Cardiac septum (tissue), 1 donor: ENCODE measurements around the gene OR8B12. TPM values are rescaled to one million over a fixed set of nuclear protein-coding genes. Genes with fewer than 3 reads are reported as not detected.

Experiments
- DNase-seq: peaks from one replicate; pipeline ENCODE4 v3.0.0-alpha.2; 2020; ENCODE audit warnings: low spot score
- intact Hi-C: fragments of 100-400 bp; cut with DNase I; formaldehyde crosslinking; loops from one replicate; pipeline ENCODE4 v1.14.0; 2022
- long read RNA-seq: library from polyadenylated mRNA; unstranded; transcript quantifications from one replicate; pipeline ENCODE4 v2.0.0, GENCODE V29; 2021
- total RNA-seq: library from RNA; stranded (reverse); fragmentation: NEBNext Ultra II Directional; extraction: Animal tissue kit (Norgen Biotek cat#: 25700); gene quantifications from one replicate; pipeline ENCODE4 v1.2.1, GENCODE V29; 2021
- donor health status: DM: no; HTN: no; CAD: no.

OR8B12 gene, protein sequence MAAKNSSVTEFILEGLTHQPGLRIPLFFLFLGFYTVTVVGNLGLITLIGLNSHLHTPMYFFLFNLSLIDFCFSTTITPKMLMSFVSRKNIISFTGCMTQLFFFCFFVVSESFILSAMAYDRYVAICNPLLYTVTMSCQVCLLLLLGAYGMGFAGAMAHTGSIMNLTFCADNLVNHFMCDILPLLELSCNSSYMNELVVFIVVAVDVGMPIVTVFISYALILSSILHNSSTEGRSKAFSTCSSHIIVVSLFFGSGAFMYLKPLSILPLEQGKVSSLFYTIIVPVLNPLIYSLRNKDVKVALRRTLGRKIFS
- total RNA-seq = not detected
- long read RNA-seq = 0 reads

DNA sequence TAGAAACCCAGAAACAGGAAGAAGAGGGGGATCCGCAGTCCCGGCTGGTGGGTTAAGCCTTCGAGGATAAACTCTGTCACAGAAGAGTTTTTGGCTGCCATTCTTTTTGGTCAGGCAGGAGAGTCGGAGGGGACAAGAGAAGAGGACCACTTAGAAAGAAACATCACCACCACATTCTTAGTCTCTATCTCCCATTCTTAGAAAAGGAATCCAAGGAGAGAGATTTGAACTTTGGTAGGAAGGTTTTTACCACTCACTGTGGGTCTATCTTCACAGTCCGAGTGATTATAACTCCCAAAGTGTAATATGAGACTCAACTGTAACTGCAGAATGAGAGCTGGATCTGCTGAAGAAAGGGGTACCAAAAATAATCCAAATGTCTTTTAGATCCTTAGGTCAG lies at the start of gene OR8B12:
OR8B12 (minus strand) TSS at position 101 of the 400 bp plus-strand sequence; CDS start at position 101, 0 bp downstream.
- intact Hi-C loops = no loop called here
- no peak for DNase-seq

DNA sequence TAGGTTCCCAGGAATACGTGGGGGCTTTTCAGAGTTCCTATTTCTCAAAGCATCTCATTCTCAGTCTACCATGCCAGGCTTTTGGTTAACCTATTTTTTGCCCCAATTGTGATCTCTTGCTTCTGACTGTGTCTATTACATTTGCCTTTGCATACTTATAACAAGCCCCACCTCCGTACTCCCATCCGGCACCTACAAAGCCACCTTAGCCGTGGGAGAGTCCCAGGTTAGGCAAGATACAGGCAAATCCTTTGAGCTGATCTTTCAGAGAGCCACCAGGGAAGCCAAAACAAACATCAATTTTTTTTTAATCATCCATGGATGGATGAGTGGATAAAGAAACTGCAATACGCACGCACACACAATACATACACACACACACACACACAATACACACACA lies 49.2 kb upstream of the OR8B12 start:
- no peak for DNase-seq
- intact Hi-C loops = no loop called here

DNA sequence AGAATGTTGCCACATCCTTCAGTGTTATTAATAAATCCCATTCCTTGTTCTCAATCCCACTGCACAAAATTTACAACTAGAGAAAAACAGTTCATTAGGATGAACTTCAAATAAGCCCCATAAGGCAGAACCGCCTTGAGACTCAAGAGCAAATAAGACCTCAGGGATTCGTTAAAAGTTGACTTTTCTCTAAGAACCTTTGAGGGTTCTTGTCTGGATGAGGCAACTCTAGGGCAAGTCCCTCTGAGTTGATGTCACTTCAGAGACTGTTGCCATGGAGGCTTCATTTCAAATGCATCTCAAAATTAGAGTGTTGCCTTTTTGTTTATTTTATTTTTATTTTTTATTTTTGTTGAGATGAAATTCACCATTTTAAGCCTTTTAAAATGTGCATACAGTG lies 48.0 kb upstream of the OR8B12 start:
- no peak for DNase-seq
- intact Hi-C loops = no loop called here

DNA sequence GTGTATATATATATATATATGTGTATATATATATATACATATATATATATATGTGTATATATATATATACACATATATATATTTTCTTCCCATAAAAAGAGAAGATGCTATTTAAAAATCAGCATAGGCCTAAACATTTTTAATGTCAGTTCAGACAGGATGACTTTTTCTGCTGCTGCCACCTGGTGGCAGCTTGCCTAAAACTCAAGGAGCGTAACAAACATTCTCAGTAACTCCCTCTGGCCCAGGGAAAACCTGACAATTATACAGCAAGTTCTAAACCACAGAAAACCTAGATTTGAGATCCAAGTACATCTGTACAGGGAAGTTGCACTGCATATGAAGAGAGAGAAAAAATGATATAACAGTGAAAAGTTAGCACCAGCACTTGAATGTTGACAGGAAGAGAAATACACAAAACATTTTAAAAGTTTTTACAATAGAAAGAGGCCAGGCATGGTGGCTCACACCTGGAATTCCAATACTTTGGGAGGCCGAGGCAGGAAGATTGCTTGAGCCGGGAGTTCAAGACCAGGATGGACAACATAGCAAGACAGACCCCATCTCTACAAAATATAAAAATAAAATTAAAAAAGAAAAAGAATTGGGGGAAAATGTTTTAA lies 42.9 kb upstream of the OR8B12 start:
- intact Hi-C loops = loop anchor here (2.0 to 10.0 kb wide), 3 partner anchors 142 to 519 kb away; partner anchors contain the start of gene OR8B8
- DNase-seq = no peak

DNA sequence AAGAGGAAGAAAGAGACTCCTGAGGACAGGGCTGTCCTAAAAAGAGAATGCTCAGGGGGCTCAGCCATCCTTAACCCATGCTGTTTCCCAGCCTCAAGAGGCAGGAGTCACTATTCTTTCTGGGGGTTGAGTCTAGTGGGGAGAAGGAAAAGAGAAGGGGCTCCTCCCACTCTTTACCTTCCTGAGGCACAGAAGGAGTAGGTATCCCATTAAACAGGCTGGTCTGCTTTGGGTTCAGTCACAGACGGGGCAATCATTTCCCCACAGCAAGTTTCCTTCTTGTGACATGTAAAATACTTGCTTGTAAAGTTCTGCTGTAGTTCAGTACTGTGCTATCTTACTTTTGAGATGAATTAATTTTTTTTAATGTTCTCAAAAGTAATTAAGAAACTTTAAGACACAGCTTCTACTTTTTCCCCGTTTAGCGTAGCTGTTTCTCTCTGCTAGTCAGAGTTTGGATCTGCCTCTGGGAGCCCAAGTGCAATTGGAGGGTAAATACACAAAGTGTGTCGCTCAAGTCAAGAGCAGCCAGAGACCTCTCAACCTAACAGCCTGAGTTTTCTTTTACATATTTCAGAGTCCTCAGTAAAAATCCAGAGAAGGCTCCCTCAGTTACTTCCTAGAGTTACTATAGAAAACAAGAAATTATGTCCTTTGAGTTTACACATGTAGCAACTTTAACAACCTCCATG lies 41.4 kb upstream of the OR8B12 start:
- intact Hi-C loops = loop anchor here (5.0 to 10.0 kb wide), 2 partner anchors 140 to 518 kb away; partner anchors contain the start of gene OR8B8
- DNase-seq = no peak

DNA sequence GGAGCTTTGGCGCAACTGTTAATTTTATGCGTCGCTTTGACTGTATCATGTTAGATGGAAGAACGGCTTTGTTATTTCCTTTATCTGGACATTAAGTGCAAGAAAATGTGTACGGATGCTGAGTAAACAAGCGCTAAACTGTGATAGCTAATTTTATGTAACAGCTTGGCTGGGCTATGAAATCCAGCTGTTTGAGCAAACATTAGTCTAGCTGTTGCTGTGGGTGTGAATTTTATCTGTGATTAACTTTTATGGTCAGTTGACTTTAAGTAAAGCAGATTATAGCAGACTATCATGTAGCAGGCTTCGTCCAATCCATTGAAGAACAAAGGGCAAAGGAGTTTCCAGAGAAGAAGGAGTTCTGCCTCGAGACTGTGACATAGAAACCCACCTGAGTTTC lies 40.3 kb upstream of the OR8B12 start:
- no peak for DNase-seq
- intact Hi-C loops = loop anchor here (10.0 kb wide), 1 partner anchor 139 kb away; the partner anchor contains the start of gene OR8B8

DNA sequence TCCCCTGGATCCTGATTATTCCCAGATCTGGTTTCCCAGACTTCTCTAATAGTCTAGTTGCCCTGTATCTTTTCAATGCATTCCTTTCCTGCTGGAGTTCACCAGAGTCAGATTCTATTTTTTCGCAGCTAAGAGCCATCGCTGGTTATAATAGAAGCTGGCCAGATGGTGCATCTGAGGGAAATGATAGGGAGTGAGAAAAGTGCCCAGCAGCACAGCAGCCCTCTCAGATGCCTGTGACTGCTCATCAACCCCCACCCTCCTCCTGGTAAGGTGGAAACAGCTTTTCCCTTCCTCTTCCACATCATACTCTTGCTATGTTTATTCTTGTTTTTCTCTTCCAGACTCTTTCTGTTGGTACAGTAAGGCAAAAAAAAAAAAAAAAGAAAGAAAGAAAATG lies 39.1 kb upstream of the OR8B12 start:
- DNase-seq = no peak
- intact Hi-C loops = loop anchor here (10.0 kb wide), 1 partner anchor 138 kb away; the partner anchor contains the start of gene OR8B8

DNA sequence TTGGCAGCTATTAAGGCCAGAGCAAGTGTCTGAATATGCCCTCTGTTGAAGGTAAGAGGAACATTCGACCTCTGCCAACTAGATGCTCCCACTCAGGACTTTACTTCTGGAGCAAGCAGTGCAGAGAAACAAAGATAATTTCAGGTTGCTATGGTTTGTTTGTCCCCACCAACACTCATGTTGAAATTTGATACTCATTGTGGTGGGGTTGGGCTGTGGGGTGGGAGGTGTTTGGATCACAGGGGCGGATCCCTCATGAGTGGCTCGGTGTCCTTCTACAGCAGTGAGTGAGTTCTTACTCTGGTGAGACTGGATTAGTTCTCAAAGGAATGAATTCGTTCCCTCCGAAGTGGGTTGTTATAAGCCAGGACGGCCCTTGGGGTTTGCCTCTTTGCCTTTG lies 38.4 kb upstream of the OR8B12 start:
- DNase-seq = no peak
- intact Hi-C loops = loop anchor here (10.0 kb wide), 1 partner anchor 137 kb away; the partner anchor contains the start of gene OR8B8

DNA sequence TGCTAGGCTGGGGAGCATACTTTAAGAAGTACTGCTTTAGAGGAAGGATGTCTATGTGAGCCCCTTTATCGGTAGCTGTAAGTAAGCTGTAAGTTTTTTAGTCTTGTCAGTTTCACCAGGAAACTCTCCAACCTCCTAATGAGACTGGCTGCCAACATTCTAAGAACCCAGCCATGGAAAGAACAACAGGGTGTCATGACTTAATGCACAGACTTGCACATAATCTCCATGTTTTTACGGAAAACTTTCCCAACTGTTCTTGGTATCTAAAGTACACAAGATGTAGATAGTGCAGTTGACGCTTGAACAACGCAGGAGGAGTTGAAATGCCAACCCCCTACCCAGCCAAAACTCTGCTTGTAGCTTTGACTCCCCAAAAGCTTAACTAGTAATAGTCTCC lies 35.3 kb upstream of the OR8B12 start:
- intact Hi-C loops = no loop called here
- DNase-seq = no peak

DNA sequence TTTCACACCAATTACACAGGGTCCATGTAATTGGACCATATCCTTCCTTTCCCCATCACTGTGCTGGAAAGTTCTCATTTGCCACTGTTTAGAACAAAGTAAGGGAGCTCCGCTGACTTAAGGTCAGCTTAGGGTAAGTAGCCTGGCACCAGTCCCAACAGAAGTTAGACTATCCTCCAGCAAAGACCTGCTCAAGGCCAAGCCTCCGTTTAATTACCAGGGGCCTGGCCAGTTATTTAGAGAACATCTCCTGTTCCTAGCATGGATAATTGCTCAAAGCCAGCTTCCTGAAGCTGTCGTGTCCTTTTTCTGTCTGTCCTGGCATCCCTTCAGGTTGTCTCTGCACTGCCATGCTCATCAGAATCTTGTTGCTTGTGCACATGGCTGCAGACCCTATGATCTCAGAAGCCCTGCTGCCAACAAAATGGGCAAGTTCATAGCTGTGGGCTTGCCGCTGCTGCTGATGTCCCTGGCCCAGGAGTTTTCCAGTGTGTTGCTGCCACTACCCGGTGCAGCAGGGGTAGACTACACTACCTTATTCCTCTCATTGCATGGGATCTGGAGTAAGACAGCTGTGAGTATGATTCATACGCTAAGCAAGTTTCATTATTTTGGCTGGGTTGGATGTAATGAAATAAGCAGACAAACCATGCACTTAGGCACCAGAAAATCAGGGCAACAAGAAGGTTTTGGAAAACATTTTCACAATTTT lies 34.4 kb upstream of the OR8B12 start:
- intact Hi-C loops = no loop called here
- no peak for DNase-seq

DNA sequence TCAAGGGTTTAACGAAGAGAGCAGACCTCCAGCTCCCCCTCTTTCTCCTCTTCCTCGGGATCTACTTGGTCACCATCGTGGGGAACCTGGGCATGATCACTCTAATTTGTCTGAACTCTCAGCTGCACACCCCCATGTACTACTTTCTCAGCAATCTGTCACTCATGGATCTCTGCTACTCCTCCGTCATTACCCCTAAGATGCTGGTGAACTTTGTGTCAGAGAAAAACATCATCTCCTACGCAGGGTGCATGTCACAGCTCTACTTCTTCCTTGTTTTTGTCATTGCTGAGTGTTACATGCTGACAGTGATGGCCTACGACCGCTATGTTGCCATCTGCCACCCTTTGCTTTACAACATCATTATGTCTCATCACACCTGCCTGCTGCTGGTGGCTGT lies 26.7 kb upstream of the OR8B12 start:
- intact Hi-C loops = no loop called here
- DNase-seq = no peak

DNA sequence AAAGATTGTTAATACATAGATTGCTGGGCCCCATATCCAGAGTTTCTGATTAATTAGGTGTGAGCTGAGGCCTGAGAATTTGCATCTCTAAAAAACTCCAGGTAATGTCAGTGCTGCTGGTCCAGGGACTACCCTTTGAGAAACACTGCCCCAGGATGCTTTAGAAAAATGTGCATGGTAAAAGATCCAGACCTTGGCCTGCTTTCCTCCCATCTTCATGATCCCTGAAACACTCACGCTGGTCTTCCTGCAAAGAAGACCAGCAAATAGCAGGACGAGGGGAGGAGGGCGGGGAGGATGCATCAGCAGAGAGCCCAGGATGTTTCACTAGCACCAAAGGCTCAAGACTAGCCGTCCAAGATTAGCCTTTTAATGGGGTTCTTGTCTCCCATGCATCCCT lies 26.2 kb upstream of the OR8B12 start, which contains the start of gene OR8A1:
OR8A1 (plus strand) TSS at position 301 of the 400 bp plus-strand sequence. CDS start 123 bp downstream, outside the sequence.
- intact Hi-C loops = no loop called here

DNA sequence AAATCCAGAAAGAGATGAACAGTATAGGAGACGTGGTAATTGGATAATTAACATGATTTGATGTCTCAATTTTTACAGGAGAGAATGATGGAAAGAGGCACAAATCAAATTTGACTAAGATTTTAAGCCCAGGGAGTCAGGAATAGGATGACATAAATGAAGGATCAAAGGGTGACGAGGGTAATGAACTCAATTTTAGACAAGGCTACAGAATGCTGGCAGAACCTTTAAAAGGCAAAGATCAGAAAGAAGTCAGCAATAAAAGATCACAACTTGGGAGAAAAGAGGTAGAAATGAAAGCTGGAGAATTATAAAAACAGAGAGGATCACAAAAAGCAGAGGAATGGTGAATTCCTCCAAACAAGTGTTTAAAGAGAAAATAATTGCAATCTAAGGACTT lies 13.4 kb upstream of the OR8B12 start:
- intact Hi-C loops = no loop called here
- DNase-seq = no peak

More for the DNA sequence above, 26.2 kb upstream of the OR8B12 start, which contains the start of gene OR8A1:
- no peak for DNase-seq

DNA sequence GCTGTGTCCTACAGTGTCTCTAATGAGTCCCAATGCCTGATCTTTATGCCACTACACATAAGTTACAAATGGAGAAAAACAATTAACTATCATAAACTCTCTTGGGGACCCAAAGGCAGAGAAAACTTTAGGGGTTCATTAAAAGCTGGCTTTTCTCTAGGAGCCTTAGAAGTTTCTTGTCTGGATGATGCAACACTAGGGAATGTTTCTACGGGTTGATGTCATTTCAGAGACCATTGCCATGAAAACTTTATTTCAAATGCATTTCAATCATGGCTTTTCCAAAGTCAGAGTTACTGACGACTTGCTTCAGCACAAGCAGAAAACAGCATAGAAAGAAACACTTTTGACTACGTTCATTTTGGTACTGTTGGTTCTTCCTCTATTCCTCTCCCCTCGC lies 8.5 kb upstream of the OR8B12 start:
- no peak for DNase-seq
- intact Hi-C loops = no loop called here

DNA sequence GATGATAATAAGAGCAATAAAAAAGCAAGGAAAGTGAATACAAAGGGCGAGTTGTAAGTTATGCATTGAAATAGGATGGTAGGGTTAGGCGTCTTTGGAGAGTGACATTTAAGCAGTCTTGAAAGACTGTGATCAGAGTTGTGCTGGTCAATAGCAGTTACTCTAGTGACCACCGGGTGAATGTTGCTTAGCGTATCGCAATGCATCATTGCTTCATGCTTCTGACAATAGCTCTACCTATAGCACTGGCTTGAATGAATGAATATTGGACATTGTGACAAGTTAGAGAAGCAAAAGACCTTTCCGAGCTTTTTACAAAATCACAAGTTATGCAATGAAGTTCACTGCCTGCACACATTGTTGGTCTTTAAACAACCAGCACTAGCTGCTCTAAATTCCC lies 7.7 kb upstream of the OR8B12 start:
- intact Hi-C loops = no loop called here
- no peak for DNase-seq

DNA sequence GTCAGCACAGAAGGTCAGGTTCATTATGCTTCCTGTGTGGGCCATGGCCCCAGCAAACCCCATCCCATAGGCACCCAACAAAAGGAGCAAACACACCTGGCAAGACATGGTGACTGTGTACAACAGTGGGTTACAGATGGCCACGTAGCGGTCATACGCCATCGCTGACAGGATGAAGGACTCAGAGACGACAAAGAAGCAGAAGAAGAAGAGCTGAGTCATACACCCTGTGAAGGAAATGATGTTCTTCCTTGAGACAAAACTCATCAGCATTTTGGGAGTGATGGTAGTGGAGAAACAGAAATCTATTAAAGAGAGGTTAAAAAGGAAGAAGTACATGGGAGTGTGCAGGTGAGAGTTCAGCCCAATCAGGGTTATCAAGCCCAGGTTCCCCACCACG lies 309 bp downstream of the OR8B12 start:
- DNase-seq = no peak

DNA sequence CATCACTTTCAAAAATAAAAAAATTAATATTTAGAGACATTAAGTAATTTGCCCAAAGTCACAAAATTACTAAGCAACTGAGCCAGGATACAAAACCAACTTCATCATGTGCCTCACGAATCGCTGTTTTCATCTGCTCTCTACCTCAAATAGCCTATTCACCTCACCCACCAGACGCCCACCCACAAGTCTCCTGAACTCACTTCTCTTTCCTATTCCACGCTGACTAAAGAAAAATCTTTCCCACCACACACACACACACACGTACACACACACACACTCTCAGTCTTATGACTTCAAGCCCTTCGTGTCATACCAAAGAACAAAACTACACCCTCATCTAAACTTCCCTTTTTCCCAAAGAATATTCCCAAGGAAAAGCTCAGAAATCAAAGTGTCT lies 2.2 kb downstream of the OR8B12 start:
- intact Hi-C loops = no loop called here
- no peak for DNase-seq

More for the DNA sequence above, 309 bp downstream of the OR8B12 start:
- intact Hi-C loops = no loop called here

DNA sequence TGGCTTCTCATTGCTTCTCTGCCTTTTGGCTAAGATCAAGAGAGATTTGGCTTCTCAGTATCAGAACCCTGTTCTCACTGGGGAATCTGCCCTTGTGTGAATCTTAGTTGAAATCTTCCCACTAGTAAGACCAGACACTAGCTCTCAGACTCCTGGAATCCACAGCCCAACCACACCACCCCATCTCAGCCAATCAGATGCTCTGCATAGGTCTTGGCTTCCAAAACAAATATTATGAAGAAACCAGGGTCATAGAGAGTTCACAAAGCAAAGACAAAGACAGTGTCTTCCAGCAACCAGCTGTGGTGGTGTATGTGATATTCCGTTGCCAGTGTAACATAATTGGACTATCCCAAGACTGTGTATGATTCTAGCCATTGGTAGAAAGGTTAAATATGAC lies 5.4 kb downstream of the OR8B12 start:
- no peak for DNase-seq
- intact Hi-C loops = no loop called here

DNA sequence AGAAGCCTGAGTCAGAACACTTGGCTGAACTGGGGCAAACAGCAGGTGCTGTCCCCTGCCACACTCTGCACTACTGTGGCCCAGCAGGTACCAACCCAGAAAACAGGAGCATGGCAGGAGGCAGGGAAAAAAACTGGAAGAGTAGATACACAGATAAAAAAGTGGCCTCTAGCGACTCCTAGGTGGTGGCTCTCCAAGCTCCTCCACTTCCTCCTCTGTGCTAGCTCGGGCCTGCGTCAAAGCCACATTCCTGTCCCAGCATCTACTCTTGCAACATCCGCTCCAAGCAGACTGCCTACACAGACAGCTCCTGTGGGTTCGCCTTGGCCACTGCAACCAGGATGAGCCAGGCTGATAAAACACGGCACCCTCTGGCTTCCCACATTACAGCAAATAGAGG lies 6.9 kb downstream of the OR8B12 start:
- no peak for DNase-seq
- intact Hi-C loops = no loop called here
